HepG2 (cell line): ENCODE measurements around the gene CCT5. TPM values are rescaled to one million over a fixed set of nuclear protein-coding genes. Genes with fewer than 3 reads are reported as not detected.

Experiments used
- CTCF ChIP-seq: sonication (generic); formaldehyde crosslinking; IDR thresholded peaks from 2 replicates; pipeline ENCODE4 v1.5.0; 2020; ENCODE audit warnings: mild to moderate bottlenecking, missing genetic modification reagents, moderate library complexity
- FLYWCH1 ChIP-seq: sonication (generic); formaldehyde crosslinking; IDR thresholded peaks from 2 replicates; pipeline ENCODE4 v1.8.1; 2023; ENCODE audit warnings: mild to moderate bottlenecking, missing genetic modification reagents
- FOXA3 ChIP-seq: IDR thresholded peaks from 2 replicates; pipeline ENCODE4 v1.6.1; 2016; ENCODE audit warnings: missing genetic modification reagents, missing compliant biosample characterization
- FOXO4 ChIP-seq: sonication (generic); formaldehyde crosslinking; conservative IDR thresholded peaks from 2 replicates; pipeline ENCODE4 v1.8.1; 2023; ENCODE audit warnings: missing genetic modification reagents
- HIVEP1 ChIP-seq: sonication (generic); formaldehyde crosslinking; IDR thresholded peaks from 2 replicates; pipeline ENCODE4 v1.4.0; 2020; ENCODE audit warnings: mild to moderate bottlenecking, missing genetic modification reagents
- HNRNPK ChIP-seq: fragments of 200-400 bp; formaldehyde crosslinking; IDR thresholded peaks from 2 replicates; pipeline ENCODE4 v1.6.1; 2018; ENCODE audit warnings: low read length, low read depth, moderate library complexity, mild to moderate bottlenecking; ENCODE audit not compliant: poor library complexity, severe bottlenecking
- IKZF5 ChIP-seq: IDR thresholded peaks from 2 replicates; pipeline ENCODE4 v1.6.1; 2018; ENCODE audit warnings: missing genetic modification reagents, mild to moderate bottlenecking, missing compliant biosample characterization
- MAX ChIP-seq: IDR thresholded peaks from 2 replicates; pipeline ENCODE4 v1.6.1; 2012; ENCODE audit warnings: inconsistent platforms
- NFAT5 ChIP-seq: sonication (generic); formaldehyde crosslinking; IDR thresholded peaks from 2 replicates; pipeline ENCODE4 v1.4.0; 2020; ENCODE audit warnings: missing genetic modification reagents
- SMAD3 ChIP-seq: sonication (generic); formaldehyde crosslinking; IDR thresholded peaks from 2 replicates; pipeline ENCODE4 v1.4.0; 2020; ENCODE audit warnings: missing genetic modification reagents
- XRCC5 ChIP-seq: fragments of 200-400 bp; formaldehyde crosslinking; optimal IDR thresholded peaks from 2 replicates; pipeline ENCODE3; 2017; ENCODE audit warnings: mild to moderate bottlenecking, low read length
- ZBTB38 ChIP-seq: sonication (generic); formaldehyde crosslinking; IDR thresholded peaks from 2 replicates; pipeline ENCODE4 v1.5.1; 2020; ENCODE audit warnings: mild to moderate bottlenecking, missing genetic modification reagents
- ZKSCAN5 ChIP-seq: sonication (generic); formaldehyde crosslinking; IDR thresholded peaks from 2 replicates; pipeline ENCODE4 v1.5.1; 2020; ENCODE audit warnings: mild to moderate bottlenecking, missing genetic modification reagents
- ZNF121 ChIP-seq: sonication (generic); formaldehyde crosslinking; IDR thresholded peaks from 2 replicates; pipeline ENCODE4 v1.5.0; 2020; ENCODE audit warnings: mild to moderate bottlenecking, missing genetic modification reagents
- ZNF446 ChIP-seq: sonication (generic); formaldehyde crosslinking; IDR thresholded peaks from 2 replicates; pipeline ENCODE4 v1.5.0; 2020; ENCODE audit warnings: mild to moderate bottlenecking, missing genetic modification reagents
- ZNF501 ChIP-seq: sonication (generic); formaldehyde crosslinking; IDR thresholded peaks from 2 replicates; pipeline ENCODE4 v1.5.1; 2020; ENCODE audit warnings: mild to moderate bottlenecking, moderate library complexity, missing genetic modification reagents
- ZNF768 ChIP-seq: sonication (generic); formaldehyde crosslinking; IDR thresholded peaks from 2 replicates; pipeline ENCODE4 v1.4.0; 2020; ENCODE audit warnings: missing genetic modification reagents
- polyA plus RNA-seq, 8 experiments: library from polyadenylated mRNA; depleted of rRNA in 3 of 8; stranded (reverse) in 7 of 8; unstranded in 1 of 8; fragments of >200 nt; fragmentation: Illumina TruSeq in 4 of 8; extraction: Trizol in 4 of 8; gene quantifications; 2 replicates each; pipeline versions ENCODE4 v1.2.1 to v1.2.3, GENCODE V29; 2011 to 2016; ENCODE audit warnings: low read depth in 4 of 8, missing spikeins in 1 of 8, mixed read lengths in 1 of 8; ENCODE audit not compliant: insufficient read depth in 1 of 8
- total RNA-seq, 5 experiments: library from RNA; depleted of rRNA; stranded (reverse); fragments of >200 nt; fragmentation: Illumina TruSeq; extraction: Trizol; gene quantifications; 2 replicates each; pipeline ENCODE4 v1.2.3, GENCODE V29; 2016; ENCODE audit warnings: low read depth in 1 of 5

The CCT5 gene
- total and polyA plus RNA-seq, 2 of the 13 experiments (the other 11 are each of a cell fraction or from before 2014, with no cell fraction given) = 319 to 708 TPM

- TF ChIP-seq NFAT5 (CRISPR knock-in tag) (no peak), HNRNPK (no peak), ZNF121 (CRISPR knock-in tag) (no peak), ZNF446 (no peak), HIVEP1 (CRISPR knock-in tag) (no peak), XRCC5 (peak; percentile 79), ZKSCAN5 (no peak), IKZF5 (peak; percentile 48; the same call in 1 of the 2 replicates), SMAD3 (0 out of 2 replicates have a peak, but pooled peaks have one; percentile 32), ZNF768 (0 out of 2 replicates have a peak, but pooled peaks have one; percentile 18), ZNF501 (no peak), MAX (peak; percentile 44; the same call in 1 of the 2 replicates), CTCF (peak; percentile 90), FOXO4 (no peak), FLYWCH1 (CRISPR knock-in tag) (no peak), FOXA3 (CRISPR knock-in tag) (0 out of 2 replicates have a peak, but pooled peaks have one; percentile 12), ZBTB38 (CRISPR knock-in tag) (peak; percentile 70; the same call in 1 of the 2 replicates)
These were observed 34.0 kb downstream of the CCT5 start (continued) for GRCh38 chr5:10283927-10284635.
